ENCODE measurements around the gene PRMT1.

The PRMT1 gene

GRCh38 chr19:49651820-49652550 is 25.1 kb upstream of the PRMT1 start:
- no peak for DNase-seq (ENCODE audit: low read depth)

- no peak for DNase-seq (ENCODE audit: low read depth)
Observed at GRCh38 chr19:49652551-49653465, 24.3 kb upstream of the PRMT1 start.

- DNase-seq (ENCODE audit: low read depth): no peak
Observed at GRCh38 chr19:49653466-49653806, 23.6 kb upstream of the PRMT1 start.

- no peak for DNase-seq (ENCODE audit: low read depth)
Observed at GRCh38 chr19:49654581-49654980, 22.5 kb upstream of the PRMT1 start.

- DNase-seq (ENCODE audit: low read depth): no peak
Observed at GRCh38 chr19:49655570-49656455, 21.3 kb upstream of the PRMT1 start.

- no peak for DNase-seq (ENCODE audit: low read depth)
Observed at GRCh38 chr19:49656456-49657109, 20.5 kb upstream of the PRMT1 start.

GRCh38 chr19:49657493-49658138 is 19.5 kb upstream of the PRMT1 start:
- no peak for DNase-seq (ENCODE audit: low read depth)

GRCh38 chr19:49658139-49658517 is 18.9 kb upstream of the PRMT1 start:
- no peak for DNase-seq (ENCODE audit: low read depth)

GRCh38 chr19:49658566-49659442 is 18.3 kb upstream of the PRMT1 start:
- no peak for DNase-seq (ENCODE audit: low read depth)

- no peak for DNase-seq (ENCODE audit: low read depth)
Observed at GRCh38 chr19:49660338-49660961, 16.6 kb upstream of the PRMT1 start.

GRCh38 chr19:49662011-49662410 is 15.1 kb upstream of the PRMT1 start:
- no peak for DNase-seq (ENCODE audit: low read depth)

- no peak for DNase-seq (ENCODE audit: low read depth)
Observed at GRCh38 chr19:49663224-49663623, 13.8 kb upstream of the PRMT1 start.

GRCh38 chr19:49664171-49665035 is 12.7 kb upstream of the PRMT1 start:
- DNase-seq (ENCODE audit: low read depth): peak; percentile 89

GRCh38 chr19:49665036-49665350 is 12.1 kb upstream of the PRMT1 start:
- DNase-seq (ENCODE audit: low read depth): no peak

GRCh38 chr19:49665351-49666119 is 11.5 kb upstream of the PRMT1 start, which contains the start of the genes BCL2L12 and IRF3:
TSS of gene BCL2L12 (plus strand) at chr19:49665933. CDS start at chr19:49666693, 760 bp downstream.
TSS of gene IRF3 (minus strand) at chr19:49665857. CDS start at chr19:49664838, 1,019 bp downstream.
- DNase-seq (ENCODE audit: low read depth): peak; percentile 99

- DNase-seq (ENCODE audit: low read depth): no peak
Observed at GRCh38 chr19:49666120-49666444, 11.0 kb upstream of the PRMT1 start.

GRCh38 chr19:49667473-49667872 is 9.6 kb upstream of the PRMT1 start:
- DNase-seq (ENCODE audit: low read depth): no peak

GRCh38 chr19:49669516-49669915 is 7.6 kb upstream of the PRMT1 start:
- DNase-seq (ENCODE audit: low read depth): no peak

Data from activated gamma-delta T cell treated with anti-CD3 and anti-CD28 coated beads, Interleukin-2, amount 50 U/mL, for 16 hours (primary cell).